SK-N-SH (cell line): ENCODE measurements around the gene FAT1. TPM values are rescaled to one million over a fixed set of nuclear protein-coding genes. Genes with fewer than 3 reads are reported as not detected.

ENCODE experiments used
- CTCF ChIA-PET: fragments of 300-600, 350-600 bp; formaldehyde crosslinking; extraction: SDS; loops from one replicate; lab custom pipeline; 2021; lab: Yijun Ruan, JAX
- POLR2A ChIA-PET: fragments of 350-600 bp; sonication (Branson Sonifier 250); formaldehyde crosslinking; extraction: SDS; loops from one replicate; lab custom pipeline; 2020; ENCODE audit warnings: antibody characterized with exemption, inconsistent platforms; lab: Yijun Ruan, JAX
- DNase-seq: peaks from one replicate; pipeline ENCODE4 v3.0.0; 2012
- H2AFZ ChIP-seq: fragments of 200-600 bp; sonication (generic); 2 replicates; pipeline ENCODE4 v1.8.1; 2016; ENCODE audit warnings: antibody characterized with exemption, mild to moderate bottlenecking, low read depth
- H3F3A ChIP-seq: fragments of 200-600 bp; sonication (generic); replicated peaks from 2 replicates; pipeline ENCODE3; 2016; ENCODE audit warnings: antibody characterized with exemption, mild to moderate bottlenecking; ENCODE audit not compliant: insufficient read depth
- H3K27ac ChIP-seq, 2 experiments: fragments of 200-500 bp in 1 of 2; fragments of 200-600 bp in 1 of 2; sonication (Bioruptor generic) in 1 of 2; sonication (generic), shearing (Covaris generic) in 1 of 2; 2 replicates each; pipeline versions ENCODE4 v1.5.1 to v1.6.1; 2014 to 2016; ENCODE audit warnings: low read depth in 2 of 2, inconsistent platforms in 1 of 2, low read length in 1 of 2, mild to moderate bottlenecking in 1 of 2, mixed read lengths in 1 of 2
- H3K27me3 ChIP-seq: fragments of 200-600 bp; sonication (generic), shearing (Covaris generic); 2 replicates; pipeline ENCODE4 v1.6.1; 2016; ENCODE audit warnings: mixed run types; ENCODE audit not compliant: insufficient read depth
- H3K36me3 ChIP-seq, 2 experiments: fragments of 200-500 bp in 1 of 2; fragments of 200-600 bp in 1 of 2; sonication (Bioruptor generic) in 1 of 2; sonication (generic) in 1 of 2; replicated peaks in 1 of 2; 2 replicates each; pipeline versions ENCODE3 to v1.5.1; 2014 to 2016; ENCODE audit warnings: low read length in 1 of 2, mild to moderate bottlenecking in 1 of 2; ENCODE audit not compliant: insufficient read depth in 2 of 2, control insufficient read depth in 1 of 2
- H3K4me1 ChIP-seq, 2 experiments: fragments of 200-500 bp in 1 of 2; fragments of 200-600 bp in 1 of 2; sonication (Bioruptor generic) in 1 of 2; sonication (generic), shearing (Covaris generic) in 1 of 2; 2 replicates each; pipeline versions ENCODE4 v1.5.1 to v1.6.1; 2014 to 2016; ENCODE audit warnings: low read depth in 1 of 2, low read length in 1 of 2, mixed run types in 1 of 2; ENCODE audit not compliant: insufficient read depth in 2 of 2, control insufficient read depth in 1 of 2
- H3K4me2 ChIP-seq: fragments of 200-600 bp; sonication (generic), shearing (Covaris generic); 2 replicates; pipeline ENCODE4 v1.6.1; 2017; ENCODE audit warnings: mixed run types
- H3K4me3 ChIP-seq, 2 experiments: fragments of 200-500 bp in 1 of 2; fragments of 200-600 bp in 1 of 2; sonication (Bioruptor generic) in 1 of 2; sonication (generic), shearing (Covaris generic) in 1 of 2; 2 replicates each; pipeline versions ENCODE4 v1.5.1 to v1.8.1; 2014 to 2016; ENCODE audit warnings: low read depth in 2 of 2, inconsistent platforms in 1 of 2, low read length in 1 of 2, mild to moderate bottlenecking in 1 of 2, mixed read lengths in 1 of 2, moderate library complexity in 1 of 2
- H3K79me2 ChIP-seq: fragments of 200-600 bp; sonication (generic); 2 replicates; pipeline ENCODE4 v1.8.1; 2017; ENCODE audit warnings: mild to moderate bottlenecking; ENCODE audit not compliant: insufficient read depth
- H3K9ac ChIP-seq: fragments of 200-600 bp; sonication (generic); 2 replicates; pipeline ENCODE4 v1.6.1; 2017; ENCODE audit warnings: mixed run types
- H3K9me2 ChIP-seq: fragments of 200-600 bp; sonication (generic); 2 replicates; pipeline ENCODE4 v1.6.1; 2017; ENCODE audit warnings: mixed run types
- H3K9me3 ChIP-seq: fragments of 200-600 bp; sonication (generic); 2 replicates; pipeline ENCODE4 v1.6.1; 2017; ENCODE audit warnings: mixed run types, mild to moderate bottlenecking, moderate library complexity
- H4K20me1 ChIP-seq: fragments of 200-600 bp; sonication (generic); 2 replicates; pipeline ENCODE4 v1.6.1; 2017; ENCODE audit warnings: mild to moderate bottlenecking, mixed run types; ENCODE audit not compliant: insufficient read depth
- CHD2 ChIP-seq: fragments of 150-350 bp; IDR thresholded peaks from 2 replicates; pipeline ENCODE4 v1.6.1; 2018; ENCODE audit warnings: low read length; ENCODE audit not compliant: partially characterized antibody
- CTCF ChIP-seq: fragments of 200-600 bp; sonication (generic); IDR thresholded peaks from 2 replicates; pipeline ENCODE4 v1.6.1; 2017; ENCODE audit warnings: antibody characterized with exemption, mild to moderate bottlenecking, moderate library complexity
- ELF1 ChIP-seq: IDR thresholded peaks from 2 replicates; pipeline ENCODE4 v1.4.0; 2012
- EP300 ChIP-seq, 2 experiments: IDR thresholded peaks; 2 replicates each; pipeline versions ENCODE4 v1.4.0 to v1.6.1; 2012; ENCODE audit warnings: borderline replicate concordance in 1 of 2, low read depth in 1 of 2, low read length in 1 of 2
- IRF3 ChIP-seq: fragments of 150-350 bp; IDR thresholded peaks from 2 replicates; pipeline ENCODE4 v1.6.1; 2016; ENCODE audit warnings: mild to moderate bottlenecking, low read depth, low read length
- MEF2A ChIP-seq: IDR thresholded peaks from 2 replicates; pipeline ENCODE4 v1.4.0; 2012; ENCODE audit warnings: low read depth, borderline replicate concordance
- MXI1 ChIP-seq: IDR thresholded peaks from 2 replicates; pipeline ENCODE4 v1.6.1; 2012; ENCODE audit warnings: mild to moderate bottlenecking, low read depth, low read length, improper control_type of control experiment
- NRF1 ChIP-seq: IDR thresholded peaks from 2 replicates; pipeline ENCODE4 v1.6.1; 2012; ENCODE audit warnings: low read depth, mild to moderate bottlenecking, low read length
- RAD21 ChIP-seq: IDR thresholded peaks from 2 replicates; pipeline ENCODE4 v1.6.1; 2012; ENCODE audit warnings: mild to moderate bottlenecking, low read length
- SMC3 ChIP-seq: IDR thresholded peaks from 2 replicates; pipeline ENCODE4 v1.6.1; 2012; ENCODE audit warnings: low read depth, low read length, improper control_type of control experiment
- TEAD4 ChIP-seq: IDR thresholded peaks from 2 replicates; pipeline ENCODE4 v1.4.0; 2012; ENCODE audit warnings: mild to moderate bottlenecking, borderline replicate concordance; ENCODE audit not compliant: insufficient read depth
- USF1 ChIP-seq: IDR thresholded peaks from 2 replicates; pipeline ENCODE4 v1.4.0; 2012; ENCODE audit warnings: low read depth, borderline replicate concordance
- YY1 ChIP-seq: IDR thresholded peaks from 2 replicates; pipeline ENCODE4 v1.4.0; 2012; ENCODE audit warnings: low read depth, mild to moderate bottlenecking
- ZBTB33 ChIP-seq: IDR thresholded peaks from 2 replicates; pipeline ENCODE4 v1.4.0; 2012; ENCODE audit warnings: low read depth, borderline replicate concordance
- WGBS: methylation state at CpG from one replicate; pipeline ENCODE4 v1.1.6; 2017; ENCODE audit warnings: low lambda C conversion rate; 5-methylcytosine and 5-hydroxymethylcytosine counted together
- polyA plus RNA-seq, 3 experiments: library from polyadenylated mRNA; depleted of rRNA; stranded (reverse); fragments of >200 nt; gene quantifications; 2 replicates each; pipeline ENCODE4 v1.2.3, GENCODE V29; 2012
- TF ChIP-seq, protein P1 (sequence below): IDR thresholded peaks from 2 replicates; pipeline ENCODE4 v1.4.0; 2012; ENCODE audit warnings: low read depth

Gene FAT1
- polyA plus RNA-seq, 1 of the 3 experiments (the other 2 are of a cell fraction), result 41.3 TPM

- WGBS, result 15% methylated on average over 4 of the region's 4 CpGs
- peaks cover 6 to 16% of the 10 kb centered on the region in 2 experiments for H3K36me3 ChIP-seq
- peak; percentile 62 for DNase-seq
Measured at GRCh38 chr4:186587416-186588018, 136.1 kb downstream of the FAT1 start.

DNA sequence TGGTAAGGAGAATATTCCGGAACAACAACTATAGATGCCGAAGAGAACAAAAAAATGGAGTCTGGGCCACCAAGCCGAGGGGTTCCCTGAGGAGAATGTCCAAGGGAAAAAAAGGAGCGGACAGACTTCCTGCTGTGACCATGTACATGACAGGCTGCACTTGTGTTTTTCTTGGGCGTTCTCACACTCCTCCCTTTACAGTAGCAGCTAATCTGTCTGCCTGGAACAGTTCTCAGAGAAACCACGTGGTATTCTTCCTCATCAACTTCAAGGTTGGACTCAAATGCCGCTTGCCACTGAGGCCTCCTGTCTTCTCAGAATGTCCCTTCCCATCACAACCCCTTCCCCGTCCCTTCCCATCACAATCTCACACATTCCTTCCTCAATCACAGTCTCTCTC, 137.5 kb downstream of the FAT1 start:
- Histone ChIP-seq H3K9me2 (no peaks in the 10 kb centered on the region), H3K79me2 (no peaks in the 10 kb centered on the region; the same call in 1 of the 2 replicates), H3K9me3 (no peaks in the 10 kb centered on the region), H3K4me1 (no peaks in the 10 kb centered on the region), H3K27me3 (no peaks in the 10 kb centered on the region; the same call in 1 of the 2 replicates), H3F3A (no peaks in the 10 kb centered on the region), H4K20me1 (no peaks in the 10 kb centered on the region), H3K9ac (no peak overlapping the region), H2AFZ (no peak overlapping the region), H3K4me2 (no peak overlapping the region), H3K27ac (no peak overlapping the region), H3K36me3 (peaks cover 6 to 16% of the 10 kb centered on the region in 2 experiments), H3K4me3 (no peak overlapping the region)
- DNase-seq, result no peak
- TF ChIP-seq SMC3 (no peak), ZBTB33 (no peak), YY1 (no peak), ELF1 (no peak), CHD2 (no peak), MEF2A (no peak), EP300 (IDR thresholded peaks at IDR 0.05; ENCODE audit: borderline replicate concordance in 1 of 2, low read depth in 1 of 2, low read length in 1 of 2) (no peak), TEAD4 (no peak), NRF1 (no peak), IRF3 (no peak)
- TF ChIP-seq, protein P1, sequence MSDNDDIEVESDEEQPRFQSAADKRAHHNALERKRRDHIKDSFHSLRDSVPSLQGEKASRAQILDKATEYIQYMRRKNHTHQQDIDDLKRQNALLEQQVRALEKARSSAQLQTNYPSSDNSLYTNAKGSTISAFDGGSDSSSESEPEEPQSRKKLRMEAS, result no peak
- WGBS, result 48% methylated on average over 8 of the region's 8 CpGs
- ChIA-PET POLR2A (no interaction called here), CTCF (interaction anchor here (1.1 to 8.0 kb wide), 3 partner anchors 11 to 288 kb away, joined by 4 to 97 read pairs (median 6); no protein-coding TSS in a partner anchor)

More at GRCh38 chr4:186587416-186588018, 136.1 kb downstream of the FAT1 start:
- TF ChIP-seq MEF2A, result no peak
- TF ChIP-seq SMC3, result peak; percentile 72
- TF ChIP-seq CTCF, result peak; percentile 89
- TF ChIP-seq MXI1, result no peak
- TF ChIP-seq NRF1, result no peak
- no peak for TF ChIP-seq USF1
- peak; percentile 75 for TF ChIP-seq RAD21
- TF ChIP-seq, all 33 proteins: peak for 3
- no peak overlapping the region for H3K27ac ChIP-seq
- POLR2A ChIA-PET, result no interaction called here
- no peaks in the 10 kb centered on the region for H3K9me3 ChIP-seq
- H2AFZ ChIP-seq, result no peak overlapping the region
- H3K79me2 ChIP-seq, result no peaks in the 10 kb centered on the region; the same call in 1 of the 2 replicates
- H3K4me3 ChIP-seq, result no peak overlapping the region; a peak in 1 of 4 replicates
- CTCF ChIA-PET, result interaction anchor here (0.6 to 8.0 kb wide), 38 partner anchors 8 to 519 kb away, joined by 3 to 97 read pairs (median 4); partner anchors contain the start of gene TLR3
- H3K27me3 ChIP-seq, result no peaks in the 10 kb centered on the region; the same call in 1 of the 2 replicates
- H3K9ac ChIP-seq, result no peak overlapping the region
- H3F3A ChIP-seq, result no peaks in the 10 kb centered on the region
- H3K9me2 ChIP-seq, result no peaks in the 10 kb centered on the region
- H3K4me2 ChIP-seq, result no peak overlapping the region
- no peaks in the 10 kb centered on the region for H3K4me1 ChIP-seq
- no peaks in the 10 kb centered on the region for H4K20me1 ChIP-seq
